ENCODE data around the gene SGCD. TPM values are rescaled to one million over a fixed set of nuclear protein-coding genes. Genes with fewer than 3 reads are reported as not detected.

The SGCD gene
- polyA plus RNA-seq, 1 of the 3 experiments (the other 2 are of a cell fraction) = 0.87 TPM

DNA sequence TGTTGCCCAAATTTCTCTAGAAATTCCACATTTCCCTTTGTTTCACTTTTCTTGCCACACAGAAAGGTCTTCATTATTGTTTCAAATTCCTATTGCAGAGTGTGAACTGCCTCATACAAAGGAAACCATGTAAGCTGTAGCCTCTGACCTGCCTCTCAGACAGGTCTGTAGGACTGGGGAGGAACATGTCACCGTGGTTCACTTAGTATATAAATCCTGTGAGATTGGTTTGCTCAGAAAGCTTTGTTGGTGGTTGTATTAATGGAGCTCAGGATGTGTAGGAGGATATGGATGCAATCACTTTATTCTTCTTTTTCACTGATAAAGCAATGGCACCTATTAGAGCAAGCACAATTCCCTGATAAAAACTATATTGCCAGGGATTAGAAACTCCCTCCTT lies 4.2 kb downstream of the SGCD start (continued):
- TF ChIP-seq, protein P1, sequence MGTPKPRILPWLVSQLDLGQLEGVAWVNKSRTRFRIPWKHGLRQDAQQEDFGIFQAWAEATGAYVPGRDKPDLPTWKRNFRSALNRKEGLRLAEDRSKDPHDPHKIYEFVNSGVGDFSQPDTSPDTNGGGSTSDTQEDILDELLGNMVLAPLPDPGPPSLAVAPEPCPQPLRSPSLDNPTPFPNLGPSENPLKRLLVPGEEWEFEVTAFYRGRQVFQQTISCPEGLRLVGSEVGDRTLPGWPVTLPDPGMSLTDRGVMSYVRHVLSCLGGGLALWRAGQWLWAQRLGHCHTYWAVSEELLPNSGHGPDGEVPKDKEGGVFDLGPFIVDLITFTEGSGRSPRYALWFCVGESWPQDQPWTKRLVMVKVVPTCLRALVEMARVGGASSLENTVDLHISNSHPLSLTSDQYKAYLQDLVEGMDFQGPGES (IDR thresholded peaks at IDR 0.05; ENCODE audit: low read depth, low read length) = no peak
- TF ChIP-seq RXRA (IDR thresholded peaks at IDR 0.05; ENCODE audit: borderline replicate concordance, low read depth) = no peak
- TF ChIP-seq, protein P2, sequence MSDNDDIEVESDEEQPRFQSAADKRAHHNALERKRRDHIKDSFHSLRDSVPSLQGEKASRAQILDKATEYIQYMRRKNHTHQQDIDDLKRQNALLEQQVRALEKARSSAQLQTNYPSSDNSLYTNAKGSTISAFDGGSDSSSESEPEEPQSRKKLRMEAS (IDR thresholded peaks at IDR 0.05; ENCODE audit: low read depth) = no peak
- no peak for TF ChIP-seq CHD2 (IDR thresholded peaks at IDR 0.05; ENCODE audit: low read length, partially characterized antibody)

DNA sequence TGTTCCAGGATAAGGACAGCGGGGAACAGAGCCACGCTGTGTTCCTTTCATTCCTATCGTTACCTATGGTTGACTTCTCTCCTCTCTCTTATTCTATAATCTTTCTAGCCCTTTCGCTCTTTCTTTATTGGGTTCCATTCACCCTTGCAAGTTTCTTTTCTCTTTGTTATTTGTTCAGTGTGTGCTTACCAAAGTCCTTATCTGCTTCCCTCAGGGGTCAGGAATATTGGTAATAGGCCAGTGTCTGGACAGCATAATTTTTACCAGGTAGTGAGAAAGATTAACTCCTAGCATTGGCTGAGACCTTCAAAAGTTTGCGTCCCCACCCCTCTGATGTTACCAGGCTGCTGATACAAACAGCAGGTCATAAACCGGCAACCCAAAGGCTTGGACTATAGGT lies 4.9 kb downstream of the SGCD start:
- ChIA-PET POLR2A (no interaction called here), CTCF (no interaction called here)
- Histone ChIP-seq H3K4me2 (no peak overlapping the region), H3K27me3 (ENCODE audit: insufficient read depth) (no peaks in the 10 kb centered on the region), H3K9ac (no peak overlapping the region), H4K20me1 (ENCODE audit: insufficient read depth) (no peaks in the 10 kb centered on the region), H3K9me3 (no peaks in the 10 kb centered on the region), H3K9me2 (no peaks in the 10 kb centered on the region), H2AFZ (ENCODE audit: low read depth) (no peak overlapping the region), H3K27ac (ENCODE audit: low read depth in 2 of 2, low read length in 1 of 2) (no peak overlapping the region), H3K79me2 (ENCODE audit: insufficient read depth) (no peaks in the 10 kb centered on the region; the same call in 1 of the 2 replicates), H3K36me3 (replicated peaks in 1 of 2; ENCODE audit: control insufficient read depth in 1 of 2, insufficient read depth in 2 of 2, low read length in 1 of 2) (no peaks in the 10 kb centered on the region), H3K4me3 (ENCODE audit: low read depth in 2 of 2, low read length in 1 of 2) (no peak overlapping the region), H3K4me1 (ENCODE audit: control insufficient read depth in 1 of 2, insufficient read depth in 2 of 2, low read depth in 1 of 2, low read length in 1 of 2) (peaks cover 0 to 3% of the 10 kb centered on the region in 2 experiments; a peak in 1 of 4 replicates), H3F3A (replicated peaks; ENCODE audit: insufficient read depth) (no peaks in the 10 kb centered on the region)
- no peak for DNase-seq
- 76% methylated on average over 6 of the region's 6 CpGs for WGBS (ENCODE audit: low lambda C conversion rate)
- TF ChIP-seq EP300 (IDR thresholded peaks at IDR 0.05; ENCODE audit: borderline replicate concordance in 1 of 2, low read depth in 1 of 2, low read length in 1 of 2) = no peak
- no peak for TF ChIP-seq RFX5 (IDR thresholded peaks at IDR 0.05; ENCODE audit: low read length)
- no peak for TF ChIP-seq SIN3A (IDR thresholded peaks at IDR 0.05; ENCODE audit: borderline replicate concordance, low read depth, low read length)
- no peak for TF ChIP-seq CHD2 (IDR thresholded peaks at IDR 0.05; ENCODE audit: low read length, partially characterized antibody)
- TF ChIP-seq FOXM1 (IDR thresholded peaks at IDR 0.05; ENCODE audit: low read depth) = no peak

DNA sequence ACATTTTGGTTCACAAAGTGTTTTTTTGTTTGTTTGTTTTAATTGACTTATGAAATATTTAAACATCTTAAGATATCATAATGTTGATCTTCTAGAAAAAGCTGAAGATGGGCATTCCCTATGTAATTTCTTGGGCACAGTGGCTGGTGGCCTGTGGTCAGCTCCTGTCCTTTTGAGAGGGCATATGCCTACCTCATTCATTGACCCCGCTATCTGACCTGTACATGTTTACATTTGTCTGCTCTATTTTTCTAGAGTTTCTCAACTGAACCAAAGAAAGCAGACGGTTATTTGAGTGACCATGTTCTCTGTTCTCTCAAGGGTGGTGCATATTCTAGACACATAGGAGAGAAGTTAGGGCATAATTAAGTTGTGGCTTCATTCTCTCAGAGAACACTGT lies 5.3 kb downstream of the SGCD start:
- H4K20me1 ChIP-seq (ENCODE audit: insufficient read depth) = no peaks in the 10 kb centered on the region
- no peaks in the 10 kb centered on the region for H3K9me2 ChIP-seq
- no peak overlapping the region for H3K4me2 ChIP-seq
- no peak overlapping the region for H3K9ac ChIP-seq
- no peak overlapping the region for H2AFZ ChIP-seq (ENCODE audit: low read depth)
- no peaks in the 10 kb centered on the region for H3K36me3 ChIP-seq (replicated peaks in 1 of 2; ENCODE audit: control insufficient read depth in 1 of 2, insufficient read depth in 2 of 2, low read length in 1 of 2)
- WGBS (ENCODE audit: low lambda C conversion rate) = 20% methylated on average over 2 of the region's 2 CpGs
- no peaks in the 10 kb centered on the region for H3F3A ChIP-seq (replicated peaks; ENCODE audit: insufficient read depth)
- CTCF ChIA-PET = interaction anchor here (0.9 kb wide), 2 partner anchors 18 to 1072 kb away, joined by 3 to 4 read pairs; no protein-coding TSS in a partner anchor
- no peak overlapping the region for H3K27ac ChIP-seq (ENCODE audit: low read depth in 2 of 2, low read length in 1 of 2)
- TF ChIP-seq MEF2A (IDR thresholded peaks at IDR 0.05; ENCODE audit: borderline replicate concordance, low read depth) = no peak
- no peak for TF ChIP-seq YY1 (IDR thresholded peaks at IDR 0.05; ENCODE audit: low read depth)
- TF ChIP-seq, protein P3, sequence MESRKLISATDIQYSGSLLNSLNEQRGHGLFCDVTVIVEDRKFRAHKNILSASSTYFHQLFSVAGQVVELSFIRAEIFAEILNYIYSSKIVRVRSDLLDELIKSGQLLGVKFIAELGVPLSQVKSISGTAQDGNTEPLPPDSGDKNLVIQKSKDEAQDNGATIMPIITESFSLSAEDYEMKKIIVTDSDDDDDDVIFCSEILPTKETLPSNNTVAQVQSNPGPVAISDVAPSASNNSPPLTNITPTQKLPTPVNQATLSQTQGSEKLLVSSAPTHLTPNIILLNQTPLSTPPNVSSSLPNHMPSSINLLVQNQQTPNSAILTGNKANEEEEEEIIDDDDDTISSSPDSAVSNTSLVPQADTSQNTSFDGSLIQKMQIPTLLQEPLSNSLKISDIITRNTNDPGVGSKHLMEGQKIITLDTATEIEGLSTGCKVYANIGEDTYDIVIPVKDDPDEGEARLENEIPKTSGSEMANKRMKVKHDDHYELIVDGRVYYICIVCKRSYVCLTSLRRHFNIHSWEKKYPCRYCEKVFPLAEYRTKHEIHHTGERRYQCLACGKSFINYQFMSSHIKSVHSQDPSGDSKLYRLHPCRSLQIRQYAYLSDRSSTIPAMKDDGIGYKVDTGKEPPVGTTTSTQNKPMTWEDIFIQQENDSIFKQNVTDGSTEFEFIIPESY (IDR thresholded peaks at IDR 0.05; ENCODE audit: borderline replicate concordance, low read depth) = no peak
- no peak for TF ChIP-seq TEAD4 (IDR thresholded peaks at IDR 0.05; ENCODE audit: borderline replicate concordance, insufficient read depth)
- no peak overlapping the region for H3K4me3 ChIP-seq (ENCODE audit: low read depth in 2 of 2, low read length in 1 of 2)
- POLR2A ChIA-PET = no interaction called here
- H3K79me2 ChIP-seq (ENCODE audit: insufficient read depth) = no peaks in the 10 kb centered on the region; the same call in 1 of the 2 replicates
- DNase-seq = no peak
- H3K4me1 ChIP-seq (ENCODE audit: control insufficient read depth in 1 of 2, insufficient read depth in 2 of 2, low read depth in 1 of 2, low read length in 1 of 2) = no peaks in the 10 kb centered on the region
- H3K9me3 ChIP-seq = no peaks in the 10 kb centered on the region
- no peaks in the 10 kb centered on the region for H3K27me3 ChIP-seq (ENCODE audit: insufficient read depth)

Data from SK-N-SH (cell line).